HG02973 (cell line): Measurements from ENCODE around the gene HOXB4.

Experiments
- ATAC-seq: cut with Tn5 transposase; IDR thresholded peaks from one replicate; pipeline ENCODE4 v1.9.1; 2021; ENCODE audit warnings: moderate library complexity; ENCODE audit not compliant: unreplicated experiment

The HOXB4 gene

GRCh38 chr17:48601539-48602425, 23.6 kb upstream of the HOXB4 start:
- ATAC-seq, result no peak

- no peak for ATAC-seq
Measured at GRCh38 chr17:48601207-48601538, 23.0 kb upstream of the HOXB4 start.

GRCh38 chr17:48600244-48601098, 22.3 kb upstream of the HOXB4 start:
- ATAC-seq, result no peak

- no peak for ATAC-seq
Measured at GRCh38 chr17:48599354-48599753, 21.2 kb upstream of the HOXB4 start.

GRCh38 chr17:48598736-48599135, 20.6 kb upstream of the HOXB4 start:
- no peak for ATAC-seq

GRCh38 chr17:48597778-48598631, 19.9 kb upstream of the HOXB4 start:
- no peak for ATAC-seq

- ATAC-seq, result no peak
Measured at GRCh38 chr17:48597528-48597777, 19.3 kb upstream of the HOXB4 start.

- ATAC-seq, result no peak
Measured at GRCh38 chr17:48596735-48597527, 18.8 kb upstream of the HOXB4 start.

GRCh38 chr17:48596000-48596734, 18.0 kb upstream of the HOXB4 start:
- no peak for ATAC-seq

- no peak for ATAC-seq
Measured at GRCh38 chr17:48595278-48595999, 17.3 kb upstream of the HOXB4 start.

- no peak for ATAC-seq
Measured at GRCh38 chr17:48594538-48595277, 16.6 kb upstream of the HOXB4 start.

- ATAC-seq, result no peak
Measured at GRCh38 chr17:48593840-48594537, 15.8 kb upstream of the HOXB4 start.

- ATAC-seq, result no peak
Measured at GRCh38 chr17:48593126-48593829, 15.1 kb upstream of the HOXB4 start, which contains the start of gene HOXB5. Gene HOXB5 (minus strand): TSS chr17:48593779. CDS start chr17:48593682, 97 bp downstream.

- no peak for ATAC-seq
Measured at GRCh38 chr17:48592577-48592976, 14.4 kb upstream of the HOXB4 start.

- ATAC-seq, result no peak
Measured at GRCh38 chr17:48592057-48592514, 13.9 kb upstream of the HOXB4 start.

GRCh38 chr17:48591255-48592056, 13.3 kb upstream of the HOXB4 start:
- no peak for ATAC-seq
